ENCODE results near the gene GPR108.

GRCh38 chr19:6744381-6745301 is 7.3 kb upstream of the GPR108 start:
- no peak for TF ChIP-seq ATF7 (IDR thresholded peaks at IDR 0.05)
- TF ChIP-seq ATF7 (CRISPR knock-in tag; IDR thresholded peaks at IDR 0.05): no peak
- no peak for TF ChIP-seq POLR2AphosphoS2 (IDR thresholded peaks at IDR 0.05; ENCODE audit: low read depth, low read length)
- TF ChIP-seq RFXANK (CRISPR knock-in tag; IDR thresholded peaks at IDR 0.05): no peak
- no peak for TF ChIP-seq SALL2 (CRISPR knock-in tag; IDR thresholded peaks at IDR 0.05)
- TF ChIP-seq POLR2AphosphoS5 (IDR thresholded peaks at IDR 0.05; ENCODE audit: low read depth, low read length): no peak
- no peak for TF ChIP-seq TCF12 (IDR thresholded peaks at IDR 0.05)
- no peak for TF ChIP-seq TCF12 (CRISPR knock-in tag; IDR thresholded peaks at IDR 0.05)
- no peak for TF ChIP-seq CTCF (CRISPR knock-in tag; IDR thresholded peaks at IDR 0.05)
- no peak for TF ChIP-seq MAFF (IDR thresholded peaks at IDR 0.05; ENCODE audit: low read depth, low read length)
